Measurements from ENCODE around the gene CNGB1.

CNGB1 gene

GRCh38 chr16:57972306-57972705 lies 1.4 kb upstream of the CNGB1 start:
- no peak for TF ChIP-seq CTCF (IDR thresholded peaks at IDR 0.05; ENCODE audit: insufficient read depth, missing control alignments)
- FAIRE-seq (no peak), DNase-seq (ENCODE audit: insufficient read length, low spot score) (no peak)

GRCh38 chr16:57971848-57972247 lies 920 bp upstream of the CNGB1 start:
- FAIRE-seq (no peak), DNase-seq (ENCODE audit: insufficient read length, low spot score) (no peak)
- no peak for TF ChIP-seq CTCF (IDR thresholded peaks at IDR 0.05; ENCODE audit: insufficient read depth, missing control alignments)

GRCh38 chr16:57970319-57970718 lies 609 bp downstream of the CNGB1 start:
- DNase-seq (ENCODE audit: insufficient read length, low spot score) = no peak
- TF ChIP-seq CTCF (IDR thresholded peaks at IDR 0.05; ENCODE audit: insufficient read depth, missing control alignments) = no peak
- no peak for FAIRE-seq

GRCh38 chr16:57969451-57970123 lies 1.3 kb downstream of the CNGB1 start:
- no peak for DNase-seq (ENCODE audit: insufficient read length, low spot score)

GRCh38 chr16:57967916-57968315 lies 3.0 kb downstream of the CNGB1 start:
- DNase-seq (ENCODE audit: insufficient read length, low spot score) (no peak), FAIRE-seq (no peak)
- no peak for TF ChIP-seq CTCF (IDR thresholded peaks at IDR 0.05; ENCODE audit: insufficient read depth, missing control alignments)

More at GRCh38 chr16:57969451-57970123, 1.3 kb downstream of the CNGB1 start:
- no peak for TF ChIP-seq CTCF (IDR thresholded peaks at IDR 0.05; ENCODE audit: insufficient read depth, missing control alignments)
- FAIRE-seq = no peak

- TF ChIP-seq CTCF (IDR thresholded peaks at IDR 0.05; ENCODE audit: insufficient read depth, missing control alignments) = no peak
- DNase-seq (ENCODE audit: insufficient read length, low spot score) (no peak), FAIRE-seq (no peak)
Observed at GRCh38 chr16:57966986-57967385, 3.9 kb downstream of the CNGB1 start.

- no peak for FAIRE-seq
- TF ChIP-seq CTCF (IDR thresholded peaks at IDR 0.05; ENCODE audit: insufficient read depth, missing control alignments) = no peak
- DNase-seq (ENCODE audit: insufficient read length, low spot score) = no peak
Observed at GRCh38 chr16:57966204-57966771, 4.6 kb downstream of the CNGB1 start.

Measured in D721Med (cell line).